ENCODE results near the gene DHRS3. TPM values are rescaled to one million over a fixed set of nuclear protein-coding genes. Genes with fewer than 3 reads are reported as not detected.

DHRS3 gene
- total and polyA plus RNA-seq, 12 donors = 39.9 to 93.5 (median 63.7) TPM

- WGBS, 2 donors = 40 to 52% methylated on average over 10 of the region's 10 CpGs
- Histone ChIP-seq H3K4me3 (no peak overlapping the region), H3K27ac (peak overlapping the region in 9 of 10 donors; percentile 72 to 95 (median 91)), H3K4me1 (peaks cover 74 to 100% (median 94%) of the 10 kb centered on the region in 9 donors), H3K36me3 (peaks cover 0 to 4% (median 0%) of the 10 kb centered on the region in 9 donors), H3K9me3 (no peaks in the 10 kb centered on the region), H3K27me3 (peaks cover 0 to 4% (median 0%) of the 10 kb centered on the region in 7 donors)
- TF ChIP-seq CTCF (IDR thresholded peaks at IDR 0.05) = no peak
- peak; percentile 69 to 72 for DNase-seq
- peak in 5 of 8 donors; percentile 13 to 56 (median 18) for ATAC-seq
- intact Hi-C loops (cut with DNase I) = loop anchor here in 1 of 10 donors (2.0 to 5.0 kb wide), 2 partner anchors 19 to 145 kb away; no protein-coding TSS in a partner anchor
Measured at GRCh38 chr1:12597792-12598191, 20.2 kb downstream of the DHRS3 start.

GRCh38 chr1:12596007-12596821, 21.8 kb downstream of the DHRS3 start:
- H3K27ac ChIP-seq = peak overlapping the region; percentile 72 to 95 (median 91)
- ATAC-seq = peak; percentile 61 to 82 (median 72)
- 10 to 12% methylated on average over 39 of the region's 39 CpGs for WGBS, 2 donors
- H3K4me3 ChIP-seq = peak overlapping the region in 9 of 10 donors; percentile 14 to 46 (median 39)
- peaks cover 70 to 100% (median 94%) of the 10 kb centered on the region in 9 donors for H3K4me1 ChIP-seq
- H3K36me3 ChIP-seq = peaks cover 0 to 4% (median 0%) of the 10 kb centered on the region in 9 donors
- intact Hi-C loops (cut with DNase I) = loop anchor here in 1 of 10 donors (5.0 kb wide), 1 partner anchor 144 kb away; no protein-coding TSS in a partner anchor
- peaks cover 0 to 4% (median 0%) of the 10 kb centered on the region in 7 donors for H3K27me3 ChIP-seq
- H3K9me3 ChIP-seq = no peaks in the 10 kb centered on the region
- no peak for TF ChIP-seq CTCF (IDR thresholded peaks at IDR 0.05)
- DNase-seq = peak; percentile 83 to 89

DNA sequence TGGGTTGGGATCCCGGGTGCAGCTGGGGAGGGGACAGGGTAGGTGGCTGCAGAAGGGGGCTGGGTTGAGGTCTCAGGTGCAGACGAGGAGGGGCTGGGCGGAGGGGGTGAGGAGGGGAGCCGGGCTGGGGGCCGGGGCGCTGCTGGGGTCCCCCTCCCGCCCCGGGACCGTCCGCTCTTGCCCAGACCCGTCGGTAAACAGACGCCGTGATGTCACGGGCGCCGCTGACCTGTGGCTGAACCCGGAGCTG, 22.3 kb downstream of the DHRS3 start:
- DNase-seq (no peak), ATAC-seq (peak in 2 of 8 donors; percentile 1 to 11)
- Histone ChIP-seq H3K36me3 (peaks cover 0 to 4% (median 0%) of the 10 kb centered on the region in 9 donors), H3K27me3 (peaks cover 0 to 4% (median 0%) of the 10 kb centered on the region in 7 donors), H3K27ac (peak overlapping the region; percentile 72 to 95 (median 91)), H3K9me3 (no peaks in the 10 kb centered on the region), H3K4me1 (peaks cover 70 to 100% (median 94%) of the 10 kb centered on the region in 9 donors), H3K4me3 (peak overlapping the region in 9 of 10 donors; percentile 14 to 46 (median 39))
- no peak for TF ChIP-seq CTCF (IDR thresholded peaks at IDR 0.05)
- intact Hi-C loops (cut with DNase I) = loop anchor here in 2 of 10 donors (2.0 to 5.0 kb wide), 2 partner anchors 21 to 143 kb away; no protein-coding TSS in a partner anchor
- WGBS, 2 donors = 3 to 7% methylated on average over 3 to 18 of the region's 18 CpGs

DNA sequence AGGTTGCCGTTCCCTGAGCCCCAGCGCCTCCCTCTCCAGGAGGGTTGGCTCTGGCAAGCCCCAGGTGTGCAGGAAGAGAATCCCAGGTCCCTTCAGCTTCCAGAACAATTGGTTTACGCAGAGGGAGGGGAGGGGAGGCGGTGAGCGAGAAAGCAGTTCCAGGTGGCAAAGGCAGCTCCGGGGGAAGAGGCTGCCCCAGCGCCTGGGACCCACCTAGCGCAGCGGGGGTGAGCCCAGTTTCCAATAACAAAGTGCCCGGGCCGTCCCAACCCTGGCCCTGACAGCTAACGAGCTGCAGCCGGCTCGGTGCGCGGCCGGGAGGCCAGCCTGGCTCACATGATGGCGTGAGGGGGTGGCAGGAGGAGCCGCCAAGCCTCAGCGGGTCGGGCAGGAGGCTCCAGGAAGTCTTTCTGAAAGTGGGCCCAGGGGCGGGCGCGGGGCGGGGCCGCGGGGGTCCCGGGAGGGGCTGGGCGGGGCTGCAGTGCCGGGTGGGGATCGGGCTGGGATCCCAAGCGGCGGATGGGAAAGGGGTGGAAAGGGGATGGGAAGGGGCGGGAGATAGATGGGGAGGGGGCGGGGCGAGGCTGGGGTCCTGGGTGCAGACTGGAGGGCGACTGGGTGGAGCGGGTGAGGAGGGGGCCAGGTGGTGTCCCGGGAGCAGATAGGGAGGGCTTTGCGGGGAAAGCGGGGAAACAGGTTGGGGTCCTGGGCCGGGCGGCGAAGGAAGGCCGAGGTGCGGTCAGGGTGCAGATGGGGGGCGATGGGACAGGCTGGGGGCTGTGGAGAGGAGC, 22.8 kb downstream of the DHRS3 start:
- peak; percentile 71 to 81 for DNase-seq
- intact Hi-C loops (cut with DNase I) = loop anchor here in 5 of 10 donors (2.0 to 5.0 kb wide), 5 partner anchors 22 to 143 kb away; no protein-coding TSS in a partner anchor
- 14 to 20% methylated on average over 47 of the region's 47 CpGs for WGBS, 2 donors
- no peaks in the 10 kb centered on the region for H3K9me3 ChIP-seq
- peaks cover 0 to 4% (median 0%) of the 10 kb centered on the region in 9 donors for H3K36me3 ChIP-seq
- no peak for TF ChIP-seq CTCF (IDR thresholded peaks at IDR 0.05)
- ATAC-seq = peak; percentile 23 to 61 (median 40)
- H3K27ac ChIP-seq = peak overlapping the region; percentile 72 to 95 (median 91)
- peaks cover 0 to 4% (median 0%) of the 10 kb centered on the region in 7 donors for H3K27me3 ChIP-seq
- H3K4me1 ChIP-seq = peaks cover 70 to 100% (median 94%) of the 10 kb centered on the region in 9 donors
- peak overlapping the region in 9 of 10 donors; percentile 14 to 46 (median 39) for H3K4me3 ChIP-seq
